Ishikawa (cell line): ENCODE measurements around the gene FITM2.

Experiments
- EGR1 ChIP-seq: IDR thresholded peaks from 2 replicates; pipeline ENCODE4 v1.6.1; 2012
- TEAD4 ChIP-seq: IDR thresholded peaks from 2 replicates; pipeline ENCODE4 v1.6.1; 2012

GRCh38 chr20:44326391-44327159, 15.6 kb upstream of the FITM2 start:
- TF ChIP-seq TEAD4 (peak; percentile 63), EGR1 (peak; percentile 41; the same call in 1 of the 2 replicates)
